K562 treated with DMSO at 1 percent for 12 hours (cell line): ENCODE measurements around the gene FAM120C. TPM values are rescaled to one million over a fixed set of nuclear protein-coding genes. Genes with fewer than 3 reads are reported as not detected.

ENCODE experiments used
- total RNA-seq: library from RNA; unstranded; fragments of 300-600 nt; gene quantifications from 2 replicates; pipeline ENCODE4 v1.2.3, GENCODE V29; 2022; ENCODE audit not compliant: insufficient read depth

FAM120C gene, protein sequence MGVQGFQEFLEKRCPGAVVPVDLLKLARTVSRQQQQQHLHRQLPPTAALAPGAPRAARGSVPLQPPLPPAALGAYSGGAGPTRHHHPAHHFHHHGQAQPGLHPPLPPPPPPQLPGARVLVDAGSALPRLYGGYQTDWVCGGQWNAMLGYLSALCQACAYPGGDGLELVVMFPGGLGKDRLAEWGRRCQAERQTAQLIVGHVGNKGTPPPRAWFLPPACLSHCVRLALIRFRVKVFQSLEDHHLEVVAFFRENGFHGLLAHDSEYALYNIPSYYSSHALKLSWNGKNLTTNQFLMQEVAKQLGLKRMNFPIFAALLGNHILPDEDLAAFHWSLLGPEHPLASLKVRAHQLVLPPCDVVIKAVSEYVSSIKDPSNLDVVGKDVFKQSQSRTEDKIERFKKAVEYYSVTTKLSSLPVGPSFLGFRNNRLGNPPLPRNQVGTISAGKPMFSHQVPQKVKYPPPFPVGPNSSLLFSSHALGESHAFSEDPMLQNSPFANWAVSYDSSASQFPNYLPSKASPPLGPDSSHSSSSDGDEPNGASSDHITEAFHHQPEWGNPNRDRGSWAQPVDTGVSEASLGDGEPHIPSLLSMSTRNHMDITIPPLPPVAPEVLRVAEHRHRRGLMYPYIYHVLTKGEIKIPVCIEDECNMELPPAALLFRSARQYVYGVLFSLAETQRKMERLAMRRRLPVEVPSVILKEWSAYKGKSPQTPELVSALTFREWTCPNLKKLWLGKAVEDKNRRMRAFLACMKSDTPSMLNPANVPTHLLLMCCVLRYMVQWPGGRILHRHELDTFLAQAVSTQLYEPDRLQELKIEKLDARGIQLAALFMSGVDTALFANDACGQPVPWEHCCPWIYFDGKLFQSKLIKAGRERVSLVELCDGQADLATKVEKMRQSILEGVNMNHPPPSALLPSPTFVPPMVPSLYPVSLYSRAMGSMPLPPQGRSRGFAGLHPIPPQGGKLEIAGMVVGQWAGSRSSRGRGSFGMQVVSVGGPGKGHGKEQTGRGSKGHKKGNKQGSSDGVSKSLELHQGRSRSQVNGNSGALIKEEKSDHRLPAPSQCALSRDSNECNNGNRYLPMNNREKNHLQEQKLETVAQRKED
- 8.3 and 11.9 TPM in 2 replicates for total RNA-seq

DNA sequence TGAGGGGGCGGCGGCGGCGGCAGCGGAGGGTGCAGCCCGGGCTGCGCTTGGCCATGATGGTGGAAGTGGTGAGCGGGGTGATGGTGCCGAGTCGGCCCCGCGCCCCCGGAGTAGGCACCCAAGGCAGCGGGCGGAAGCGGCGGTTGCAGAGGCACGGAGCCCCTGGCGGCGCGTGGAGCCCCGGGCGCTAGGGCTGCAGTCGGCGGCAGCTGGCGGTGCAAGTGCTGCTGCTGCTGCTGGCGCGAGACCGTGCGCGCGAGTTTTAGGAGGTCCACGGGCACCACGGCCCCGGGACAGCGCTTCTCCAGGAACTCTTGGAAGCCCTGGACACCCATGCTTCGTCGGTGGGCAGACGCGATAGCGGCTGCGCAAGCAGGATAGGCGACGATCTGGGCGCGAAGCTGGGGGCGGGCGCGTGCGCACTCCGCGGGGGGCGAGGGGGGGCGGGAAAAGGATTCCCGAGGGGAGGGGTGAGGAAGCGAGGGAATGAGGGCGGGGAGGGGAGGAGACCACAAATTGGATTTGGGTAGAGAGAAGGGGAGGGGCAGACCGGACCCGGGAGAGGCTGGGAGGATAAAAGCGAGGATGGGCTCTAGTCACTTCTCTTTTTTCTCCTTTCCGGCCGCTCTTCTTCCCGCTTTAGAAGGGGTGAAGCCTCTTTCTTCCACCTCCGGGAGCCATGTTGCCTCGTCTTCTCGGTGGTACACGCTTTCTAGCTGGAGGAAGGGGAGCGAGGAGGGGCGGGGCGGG, at the start of gene FAM120C:
Gene FAM120C, minus strand, starts transcription at position 391 of the 750 bp plus-strand sequence. Its CDS starts 56 bp downstream, at position 335.

GRCh38 chrX:54044126-54044876, 138.8 kb downstream of the FAM120C start, which contains the start of gene PHF8:
PHF8 (minus strand) TSS chrX:54044473; CDS start chrX:54042728, 1,745 bp downstream.

Other genes with a start within 250 kb of the FAM120C start
- gene PHF8, start 138.8 kb downstream of the FAM120C start, total RNA-seq, result 6.5 and 19.5 TPM in 2 replicates
- gene WNK3, start 174.8 kb upstream of the FAM120C start, total RNA-seq, result 0.12 TPM in 1 of 2 replicates, not detected in the other